HG02798 (cell line): ENCODE results near the gene SARS1.

Experiments used
- ATAC-seq: cut with Tn5 transposase; IDR thresholded peaks from one replicate; pipeline ENCODE4 v1.9.1; 2021; ENCODE audit warnings: mild to moderate bottlenecking; ENCODE audit not compliant: unreplicated experiment, poor library complexity

The SARS1 gene

GRCh38 chr1:109258481-109259466 lies 45.1 kb downstream of the SARS1 start:
- ATAC-seq: no peak

GRCh38 chr1:109259674-109260557 lies 46.2 kb downstream of the SARS1 start:
- no peak for ATAC-seq

GRCh38 chr1:109261006-109261405 lies 47.3 kb downstream of the SARS1 start:
- no peak for ATAC-seq

GRCh38 chr1:109261578-109261977 lies 47.9 kb downstream of the SARS1 start:
- no peak for ATAC-seq

GRCh38 chr1:109262231-109263055 lies 48.7 kb downstream of the SARS1 start:
- no peak for ATAC-seq

GRCh38 chr1:109263234-109263596 lies 49.5 kb downstream of the SARS1 start:
- no peak for ATAC-seq

- peak; percentile 72 for ATAC-seq
These were observed 50.1 kb downstream of the SARS1 start for GRCh38 chr1:109263597-109264378.

- ATAC-seq: no peak
These were observed 50.6 kb downstream of the SARS1 start for GRCh38 chr1:109264379-109264755.

GRCh38 chr1:109265016-109265415 lies 51.3 kb downstream of the SARS1 start:
- no peak for ATAC-seq

GRCh38 chr1:109265741-109266330 lies 52.1 kb downstream of the SARS1 start:
- ATAC-seq: no peak

GRCh38 chr1:109266965-109267364 lies 53.2 kb downstream of the SARS1 start:
- no peak for ATAC-seq

GRCh38 chr1:109267743-109268300 lies 54.1 kb downstream of the SARS1 start:
- ATAC-seq: no peak

GRCh38 chr1:109268431-109269211 lies 54.9 kb downstream of the SARS1 start:
- no peak for ATAC-seq

GRCh38 chr1:109269212-109269980 lies 55.7 kb downstream of the SARS1 start:
- ATAC-seq: no peak

- ATAC-seq: no peak
These were observed 56.4 kb downstream of the SARS1 start for GRCh38 chr1:109269981-109270622.

- no peak for ATAC-seq
These were observed 57.1 kb downstream of the SARS1 start for GRCh38 chr1:109270623-109271317.
